ENCODE results near the gene DSEL.

GRCh38 chr18:67475673-67476072 is 40.8 kb downstream of the DSEL start:
- TF ChIP-seq CTCF (IDR thresholded peaks at IDR 0.05) (no peak), EZH2 (IDR thresholded peaks at IDR 0.05; ENCODE audit: borderline replicate concordance, insufficient read depth, low read depth, low read length, poor library complexity, severe bottlenecking) (no peak)
